GM12878 (cell line): ENCODE data around the gene ANO2. TPM values are rescaled to one million over a fixed set of nuclear protein-coding genes. Genes with fewer than 3 reads are reported as not detected.

Experiments used
- ATAC-seq: fragments of 200-7000 bp; cut with Tn5 transposase; 3 replicates; pipeline ENCODE4 v1.9.1; 2020; ENCODE audit warnings: mild to moderate bottlenecking, moderate library complexity
- BruUV-seq: library from RNA; stranded (reverse); fragments of 400-500 nt; replicated peaks from 2 replicates; lab custom pipeline; 2021; lab: Mats Ljungman, UMichigan
- CTCF ChIA-PET: fragments of 300-600 bp; sonication (Branson Sonifier 250); formaldehyde crosslinking; extraction: SDS; loops from one replicate; lab custom pipeline; 2021; ENCODE audit warnings: inconsistent platforms; lab: Yijun Ruan, JAX
- POLR2A ChIA-PET: fragments of 350-600 bp; formaldehyde crosslinking; extraction: SDS; loops from one replicate; lab custom pipeline; 2021; ENCODE audit warnings: inconsistent platforms; lab: Charles Lee
- RAD21 ChIA-PET: fragments of 300-600 bp; sonication (Branson Sonifier 250); formaldehyde crosslinking; loops from one replicate; lab custom pipeline; 2023; ENCODE audit warnings: antibody characterized with exemption; ENCODE audit not compliant: unreplicated experiment; lab: Charles Lee
- SMC1A ChIA-PET: fragments of 300-600 bp; sonication (Branson Sonifier 250); formaldehyde crosslinking; loops from one replicate; lab custom pipeline; 2023; ENCODE audit not compliant: unreplicated experiment, uncharacterized antibody; lab: Charles Lee
- DNase-seq: peaks from one replicate; pipeline ENCODE4 v3.0.0-alpha.2; 2011; ENCODE audit warnings: low read depth, low spot score
- FAIRE-seq: peaks from 3 replicates; lab custom pipeline; 2011; peaks lifted over from hg19 to GRCh38; lab: Jason Lieb, UNC
- H2AFZ ChIP-seq: 2 replicates; pipeline ENCODE4 v1.6.0; 2011; ENCODE audit warnings: low read depth, low read length, control low read depth; ENCODE audit not compliant: control insufficient read depth
- H3K27ac ChIP-seq: 2 replicates; pipeline ENCODE4 v1.5.1; 2011; ENCODE audit warnings: control low read depth; ENCODE audit not compliant: control insufficient read depth, insufficient read depth
- H3K27me3 ChIP-seq, 2 experiments: replicated peaks in 1 of 2; 2 replicates each; pipeline versions ENCODE4 v1.6.0 to v1.6.1; 2011; ENCODE audit warnings: low read length in 1 of 2; ENCODE audit not compliant: control insufficient read depth in 2 of 2, insufficient read depth in 2 of 2
- H3K36me3 ChIP-seq, 2 experiments: 2 replicates each; pipeline ENCODE4 v1.5.1; 2011; ENCODE audit warnings: low read length in 1 of 2; ENCODE audit not compliant: control insufficient read depth in 2 of 2, insufficient read depth in 2 of 2
- H3K4me1 ChIP-seq: 2 replicates; pipeline ENCODE4 v1.6.1; 2011; ENCODE audit warnings: mild to moderate bottlenecking, low read length, moderate library complexity, mixed read lengths; ENCODE audit not compliant: control insufficient read depth, insufficient read depth
- H3K4me2 ChIP-seq: 2 replicates; pipeline ENCODE4 v1.6.0; 2011; ENCODE audit warnings: control low read depth; ENCODE audit not compliant: control insufficient read depth, insufficient read depth
- H3K4me3 ChIP-seq: fragments of 200-600 bp; sonication (generic); 2 replicates; pipeline ENCODE4 v1.5.1; 2016
- H3K79me2 ChIP-seq: 2 replicates; pipeline ENCODE4 v1.6.0; 2011; ENCODE audit warnings: low read length; ENCODE audit not compliant: control insufficient read depth, insufficient read depth
- H3K9ac ChIP-seq: 2 replicates; pipeline ENCODE4 v1.8.0; 2011; ENCODE audit warnings: low read length, control low read depth, mixed read lengths; ENCODE audit not compliant: control insufficient read depth, insufficient read depth
- H3K9me3 ChIP-seq: replicated peaks from 3 replicates; pipeline ENCODE4 v1.5.1; 2011; ENCODE audit warnings: mild to moderate bottlenecking, low read length; ENCODE audit not compliant: control insufficient read depth, insufficient read depth
- H4K20me1 ChIP-seq: 2 replicates; pipeline ENCODE4 v1.6.0; 2011; ENCODE audit not compliant: control insufficient read depth, insufficient read depth
- BMI1 ChIP-seq: fragments of 450-650 bp; IDR thresholded peaks from 2 replicates; pipeline ENCODE4 v1.6.1; 2016; ENCODE audit warnings: mild to moderate bottlenecking, moderate library complexity, borderline replicate concordance
- CHD4 ChIP-seq: fragments of 200-600 bp; sonication (generic); IDR thresholded peaks from 2 replicates; pipeline ENCODE4 v1.6.1; 2016; ENCODE audit warnings: mild to moderate bottlenecking
- CTCF ChIP-seq, 3 experiments: IDR thresholded peaks in 2 of 3; conservative IDR thresholded peaks in 1 of 3; 2 replicates each; pipeline ENCODE4 v1.5.1; 2011; ENCODE audit warnings: low read depth in 3 of 3, low read length in 3 of 3, mild to moderate bottlenecking in 3 of 3, control low read depth in 2 of 3, moderate library complexity in 2 of 3, inconsistent platforms in 1 of 3, mixed read lengths in 1 of 3; ENCODE audit not compliant: control insufficient read depth in 2 of 3, insufficient read depth in 1 of 3; ENCODE audit errors: extremely low read depth in 1 of 3
- E2F4 ChIP-seq: IDR thresholded peaks from 2 replicates; pipeline ENCODE4 v1.6.1; 2012; ENCODE audit warnings: low read depth, low read length, improper control_type of control experiment
- ELK1 ChIP-seq: IDR thresholded peaks from 2 replicates; pipeline ENCODE4 v1.6.1; 2012; ENCODE audit warnings: low read depth, low read length, improper control_type of control experiment
- HDAC6 ChIP-seq: fragments of 200-600 bp; sonication (generic); IDR thresholded peaks from one replicate; pipeline ENCODE4 v1.8.0; 2017; ENCODE audit warnings: antibody characterized with exemption; ENCODE audit not compliant: unreplicated experiment
- HDGF ChIP-seq: fragments of 450-650 bp; IDR thresholded peaks from 2 replicates; pipeline ENCODE4 v1.6.1; 2016; ENCODE audit warnings: antibody characterized with exemption
- MYC ChIP-seq: IDR thresholded peaks from 2 replicates; pipeline ENCODE4 v1.6.1; 2011; ENCODE audit warnings: mild to moderate bottlenecking, low read length, moderate library complexity, inconsistent platforms; ENCODE audit not compliant: insufficient read depth, insufficient replicate concordance, insufficient read length, severe bottlenecking
- RCOR1 ChIP-seq: conservative IDR thresholded peaks from 2 replicates; pipeline ENCODE4 v1.6.1; 2012; ENCODE audit warnings: low read depth, low read length, improper control_type of control experiment
- REST ChIP-seq: IDR thresholded peaks from 2 replicates; pipeline ENCODE4 v1.6.1; 2012; ENCODE audit warnings: mild to moderate bottlenecking, low read depth, low read length
- SP1 ChIP-seq: IDR thresholded peaks from one replicate; pipeline ENCODE4 v1.6.1; 2011; ENCODE audit warnings: low read depth, low read length
- SUPT20H ChIP-seq: IDR thresholded peaks from 2 replicates; pipeline ENCODE4 v1.6.1; 2011; ENCODE audit warnings: low read depth, mild to moderate bottlenecking, low read length, moderate library complexity, borderline replicate concordance; ENCODE audit not compliant: control insufficient read depth
- WGBS: methylation state at CpG from one replicate; pipeline ENCODE4 v1.1.6; 2016; ENCODE audit warnings: low lambda C conversion rate; ENCODE audit not compliant: insufficient replicate concordance, insufficient coverage; ENCODE audit errors: missing lambda C conversion rate; 5-methylcytosine and 5-hydroxymethylcytosine counted together
- in situ Hi-C: fragments of 300-500 bp; cut with MboI; formaldehyde crosslinking; loops from 9 replicates; pipeline ENCODE4 v1.14.3; 2018; ENCODE audit warnings: mixed read lengths
- intact Hi-C: fragments of 100-400 bp; cut with micrococcal nuclease; formaldehyde crosslinking; loops from one replicate; pipeline ENCODE4 v1.14.2; 2022; ENCODE audit not compliant: unreplicated experiment
- polyA plus RNA-seq, 11 experiments: library from polyadenylated mRNA; depleted of rRNA in 4 of 11; unstranded in 6 of 11; stranded (reverse) in 5 of 11; fragments of >200 nt; fragmentation: Nextera tagmentation in 4 of 11; fragmentation: Illumina TruSeq in 1 of 11; extraction: Ambion mirVana in 4 of 11; extraction: Trizol in 1 of 11; gene quantifications; 1 replicate in 1 of 11; 2 replicates in 10 of 11; pipeline versions ENCODE4 v1.2.1 to v1.2.3, GENCODE V29; 2011 to 2016; ENCODE audit warnings: inconsistent platforms in 2 of 11, missing spikeins in 2 of 11, low read depth in 1 of 11
- total RNA-seq, 4 experiments: library from RNA; depleted of rRNA in 3 of 4; stranded (reverse); fragments of >200 nt in 3 of 4; fragmentation: Illumina TruSeq in 1 of 4; extraction: Trizol in 1 of 4; gene quantifications; 2 replicates each; pipeline versions ENCODE4 v1.2.1 to v1.2.3, GENCODE V29; 2013 to 2021

ANO2 gene
- total and polyA plus RNA-seq, 10 of the 15 experiments (the other 5 are each of a cell fraction or from before 2014, with no cell fraction given), result not detected

- TF ChIP-seq CTCF (IDR thresholded peaks at IDR 0.05 in 2 of 3, conservative IDR thresholded peaks at IDR 0.05 in 1 of 3; ENCODE audit: control insufficient read depth in 2 of 3, extremely low read depth in 1 of 3, insufficient read depth in 1 of 3, low read depth in 3 of 3, low read length in 3 of 3) (no peak), E2F4 (no peak), REST (no peak), HDGF (no peak), CHD4 (no peak), BMI1 (no peak), SUPT20H (no peak), ELK1 (no peak), RCOR1 (no peak), SP1 (no peak), MYC (no peak), HDAC6 (no peak)
- ChIA-PET RAD21 (no interaction called here), POLR2A (no interaction called here), SMC1A (no interaction called here), CTCF (no interaction called here)
- no peak overlapping the region for H3K4me2 ChIP-seq
- no peaks in the 10 kb centered on the region for H4K20me1 ChIP-seq
- intact Hi-C loops (no loop called here), in situ Hi-C loops (no loop called here)
- no peaks in the 10 kb centered on the region for H3K36me3 ChIP-seq
- no peak overlapping the region for H3K9ac ChIP-seq
- no peak overlapping the region for H3K4me3 ChIP-seq
- no peak overlapping the region for H2AFZ ChIP-seq
- FAIRE-seq (no peak), DNase-seq (no peak), ATAC-seq (no peak)
- H3K79me2 ChIP-seq, result no peaks in the 10 kb centered on the region
- no peaks in the 10 kb centered on the region for H3K4me1 ChIP-seq
- H3K9me3 ChIP-seq, result no peaks in the 10 kb centered on the region
- no peak overlapping the region for H3K27ac ChIP-seq
- BruUV-seq, result no TSS peak
- peaks cover 0 to 1% of the 10 kb centered on the region in 2 experiments; a peak in 1 of 4 replicates for H3K27me3 ChIP-seq
- WGBS, result 12% methylated on average over 5 of the region's 5 CpGs
These were observed 357.3 kb downstream of the ANO2 start for GRCh38 chr12:5587711-5588121.
